ENCODE data around the gene NPEPL1. TPM values are rescaled to one million over a fixed set of nuclear protein-coding genes. Genes with fewer than 3 reads are reported as not detected.

Gene NPEPL1
- total RNA-seq, 3 donors from 2014 or later = 26.8 to 35.7 (median 30.8) TPM

DNA sequence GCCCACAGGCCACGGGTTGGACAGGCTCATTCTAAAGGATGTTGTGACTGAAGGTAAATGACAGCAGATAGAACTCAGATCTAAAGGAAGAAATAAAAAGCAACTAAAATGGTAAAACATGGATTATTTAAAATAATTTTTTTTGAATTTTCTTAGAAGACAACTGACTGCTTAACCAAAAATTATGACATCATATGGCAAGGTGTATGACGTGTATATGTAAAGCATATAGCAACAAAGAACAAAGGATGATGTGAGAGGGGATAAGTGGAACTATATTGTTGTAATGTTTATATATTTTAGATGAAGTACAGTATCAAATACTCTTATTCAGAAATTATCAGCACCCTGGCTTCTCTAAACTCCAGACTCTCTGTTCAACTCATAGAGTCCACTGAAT lies 38.6 kb downstream of the NPEPL1 start:
- intact Hi-C loops (cut with DNase I; ENCODE audit: low total_unique reads) = no loop called here
- no peak for DNase-seq (ENCODE audit: low spot score in 2 of 2)
- Histone ChIP-seq H3K36me3 (no peaks in the 10 kb centered on the region), H3K9me3 (peaks cover 0 to 4% of the 10 kb centered on the region in 2 donors), H3K27ac (no peak overlapping the region), H3K4me3 (no peak overlapping the region), H3K4me1 (no peaks in the 10 kb centered on the region), H3K27me3 (no peaks in the 10 kb centered on the region)
- TF ChIP-seq, protein P1, sequence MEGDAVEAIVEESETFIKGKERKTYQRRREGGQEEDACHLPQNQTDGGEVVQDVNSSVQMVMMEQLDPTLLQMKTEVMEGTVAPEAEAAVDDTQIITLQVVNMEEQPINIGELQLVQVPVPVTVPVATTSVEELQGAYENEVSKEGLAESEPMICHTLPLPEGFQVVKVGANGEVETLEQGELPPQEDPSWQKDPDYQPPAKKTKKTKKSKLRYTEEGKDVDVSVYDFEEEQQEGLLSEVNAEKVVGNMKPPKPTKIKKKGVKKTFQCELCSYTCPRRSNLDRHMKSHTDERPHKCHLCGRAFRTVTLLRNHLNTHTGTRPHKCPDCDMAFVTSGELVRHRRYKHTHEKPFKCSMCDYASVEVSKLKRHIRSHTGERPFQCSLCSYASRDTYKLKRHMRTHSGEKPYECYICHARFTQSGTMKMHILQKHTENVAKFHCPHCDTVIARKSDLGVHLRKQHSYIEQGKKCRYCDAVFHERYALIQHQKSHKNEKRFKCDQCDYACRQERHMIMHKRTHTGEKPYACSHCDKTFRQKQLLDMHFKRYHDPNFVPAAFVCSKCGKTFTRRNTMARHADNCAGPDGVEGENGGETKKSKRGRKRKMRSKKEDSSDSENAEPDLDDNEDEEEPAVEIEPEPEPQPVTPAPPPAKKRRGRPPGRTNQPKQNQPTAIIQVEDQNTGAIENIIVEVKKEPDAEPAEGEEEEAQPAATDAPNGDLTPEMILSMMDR (IDR thresholded peaks at IDR 0.05) = no peak
- no peak for TF ChIP-seq POLR2A (IDR thresholded peaks at IDR 0.05)
- TF ChIP-seq POLR2AphosphoS5 (IDR thresholded peaks at IDR 0.05) = no peak

DNA sequence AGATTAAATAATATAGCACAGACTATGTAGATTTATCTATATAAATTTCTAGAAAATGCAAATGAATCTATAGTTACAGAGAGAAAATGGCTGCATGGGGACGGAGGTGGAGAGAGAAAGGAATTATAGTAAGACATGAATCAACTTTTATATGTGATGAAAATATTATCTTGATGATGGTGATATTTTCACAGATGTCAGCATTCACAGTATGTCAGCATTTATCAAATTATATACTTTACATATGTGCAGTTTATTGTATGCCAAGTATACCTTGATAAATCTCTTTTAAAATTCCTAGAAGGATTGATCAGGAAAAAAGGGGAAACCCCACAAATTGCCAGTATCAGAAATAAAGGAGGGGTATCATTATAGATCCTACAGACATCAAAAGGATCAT lies 44.6 kb downstream of the NPEPL1 start:
- no peak overlapping the region for H3K27ac ChIP-seq
- H3K4me3 ChIP-seq = no peak overlapping the region
- H3K9me3 ChIP-seq = no peaks in the 10 kb centered on the region
- TF ChIP-seq POLR2AphosphoS5 (IDR thresholded peaks at IDR 0.05) = no peak
- TF ChIP-seq, protein P1 (IDR thresholded peaks at IDR 0.05) = no peak
- TF ChIP-seq POLR2A (IDR thresholded peaks at IDR 0.05) = no peak
- intact Hi-C loops (cut with DNase I; ENCODE audit: low total_unique reads) = no loop called here
- H3K4me1 ChIP-seq = no peaks in the 10 kb centered on the region
- DNase-seq (ENCODE audit: low spot score in 2 of 2) = no peak
- H3K36me3 ChIP-seq = no peaks in the 10 kb centered on the region
- H3K27me3 ChIP-seq = no peaks in the 10 kb centered on the region

DNA sequence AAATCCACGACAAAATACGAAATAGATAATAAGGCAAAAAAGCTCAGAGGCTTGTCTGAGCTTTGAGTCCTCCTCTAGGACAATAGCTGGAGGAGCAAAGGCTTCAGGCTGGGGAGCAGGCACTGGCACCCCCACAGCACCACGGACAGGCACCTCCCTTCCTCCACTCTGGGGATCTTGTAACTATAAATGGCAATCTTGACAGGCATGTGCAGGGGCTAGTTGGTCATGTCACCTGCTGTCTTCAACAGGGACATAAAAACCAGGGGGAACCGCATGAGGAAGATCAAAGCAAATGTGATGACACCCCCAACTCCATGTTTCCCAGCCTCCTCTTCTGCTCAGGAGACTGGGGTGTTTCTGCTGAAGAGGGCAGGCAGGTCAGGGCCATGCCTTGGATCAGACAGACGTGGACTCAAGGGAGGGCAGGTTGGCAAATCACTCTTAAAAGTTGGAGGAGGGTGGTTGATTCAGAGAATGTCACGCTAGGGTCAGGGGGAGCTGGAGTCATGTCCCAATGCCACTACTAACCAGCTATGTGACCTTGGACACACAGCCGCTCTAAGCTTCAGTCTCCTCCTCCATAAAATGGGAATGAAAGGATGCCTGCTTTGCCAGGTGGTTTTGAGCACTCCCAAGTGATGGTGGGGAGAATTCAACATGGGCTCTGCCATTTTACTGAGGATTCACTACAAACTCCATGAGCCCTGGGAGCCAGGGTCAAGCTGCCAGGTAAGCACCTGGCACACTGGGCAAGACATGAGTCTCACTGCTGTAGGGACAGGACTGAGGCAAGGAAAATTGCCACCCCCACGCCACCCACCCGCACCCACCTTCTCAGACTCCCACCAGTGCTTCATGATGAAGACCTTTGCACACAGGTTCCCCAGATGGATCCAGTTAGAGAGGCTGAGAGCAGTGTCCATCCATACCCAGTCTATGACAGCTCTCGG lies 48.0 kb downstream of the NPEPL1 start:
- H3K27ac ChIP-seq = no peak overlapping the region
- H3K36me3 ChIP-seq = no peaks in the 10 kb centered on the region
- no peaks in the 10 kb centered on the region for H3K4me1 ChIP-seq
- H3K27me3 ChIP-seq = peaks cover 0 to 6% of the 10 kb centered on the region in 2 donors
- no peak for DNase-seq (ENCODE audit: low spot score in 2 of 2)
- TF ChIP-seq POLR2A (IDR thresholded peaks at IDR 0.05) (no peak), POLR2AphosphoS5 (IDR thresholded peaks at IDR 0.05) (no peak)
- TF ChIP-seq, protein P1 (IDR thresholded peaks at IDR 0.05) = no peak
- no peaks in the 10 kb centered on the region for H3K9me3 ChIP-seq
- intact Hi-C loops (cut with DNase I; ENCODE audit: low total_unique reads) = no loop called here
- no peak overlapping the region for H3K4me3 ChIP-seq

DNA sequence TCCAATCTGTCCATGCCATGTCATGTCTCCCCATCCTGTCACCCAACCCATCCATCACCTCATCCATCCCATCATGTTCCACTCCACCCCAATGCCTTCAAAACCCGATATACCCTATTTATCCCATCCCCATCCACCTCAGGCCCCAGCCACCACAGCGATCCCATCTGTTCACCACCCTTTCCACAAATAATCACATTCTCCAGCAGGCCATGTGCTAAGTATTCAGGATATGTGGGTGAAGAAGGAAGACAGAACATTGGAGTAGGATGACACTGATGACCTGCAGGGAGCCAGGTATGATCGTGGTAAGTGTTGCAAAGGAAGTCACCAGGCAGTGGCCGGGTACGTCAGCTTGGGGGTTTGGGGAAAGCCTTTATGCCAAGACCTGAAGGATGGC lies 48.8 kb downstream of the NPEPL1 start:
- no peak overlapping the region for H3K4me3 ChIP-seq
- intact Hi-C loops (cut with DNase I; ENCODE audit: low total_unique reads) = no loop called here
- no peaks in the 10 kb centered on the region for H3K9me3 ChIP-seq
- peaks cover 0 to 13% of the 10 kb centered on the region in 2 donors for H3K27me3 ChIP-seq
- H3K4me1 ChIP-seq = no peaks in the 10 kb centered on the region
- H3K36me3 ChIP-seq = no peaks in the 10 kb centered on the region
- no peak overlapping the region for H3K27ac ChIP-seq
- DNase-seq (ENCODE audit: low spot score in 2 of 2) = no peak
- TF ChIP-seq, protein P1 (IDR thresholded peaks at IDR 0.05) = no peak
- TF ChIP-seq POLR2AphosphoS5 (IDR thresholded peaks at IDR 0.05) = no peak
- TF ChIP-seq POLR2A (IDR thresholded peaks at IDR 0.05) = no peak

All from breast epithelium (tissue), 4 donors.